Measurements from ENCODE around the gene FNTB.
"Not testable (repeated sequence)": the region's sequence is repeated elsewhere in the genome, so short reads cannot be mapped to it uniquely, and the experiment has no call there.

FNTB gene

GRCh38 chr14:65019944-65020566 is 33.4 kb downstream of the FNTB start:
- no peak for DNase-seq (ENCODE audit: low read depth)

GRCh38 chr14:65024957-65025356 is 38.3 kb downstream of the FNTB start:
- no peak for DNase-seq (ENCODE audit: low read depth)

- no peak for DNase-seq (ENCODE audit: low read depth)
Observed at GRCh38 chr14:65025818-65026217, 39.1 kb downstream of the FNTB start.

GRCh38 chr14:65026526-65026925 is 39.8 kb downstream of the FNTB start:
- no peak for DNase-seq (ENCODE audit: low read depth)

- DNase-seq (ENCODE audit: low read depth) = no peak
Observed at GRCh38 chr14:65027127-65027799, 40.6 kb downstream of the FNTB start.

- DNase-seq (ENCODE audit: low read depth) = no peak
Observed at GRCh38 chr14:65028937-65029336, 42.2 kb downstream of the FNTB start.

GRCh38 chr14:65031321-65031720 is 44.6 kb downstream of the FNTB start:
- DNase-seq (ENCODE audit: low read depth) = not testable (repeated sequence)

- no peak for DNase-seq (ENCODE audit: low read depth)
Observed at GRCh38 chr14:65032319-65032718, 45.6 kb downstream of the FNTB start.

GRCh38 chr14:65033181-65033580 is 46.5 kb downstream of the FNTB start:
- DNase-seq (ENCODE audit: low read depth) = no peak

- DNase-seq (ENCODE audit: low read depth) = no peak
Observed at GRCh38 chr14:65034021-65034420, 47.3 kb downstream of the FNTB start.

GRCh38 chr14:65035049-65035448 is 48.4 kb downstream of the FNTB start:
- DNase-seq (ENCODE audit: low read depth) = no peak

GRCh38 chr14:65038966-65039365 is 52.3 kb downstream of the FNTB start:
- DNase-seq (ENCODE audit: low read depth) = no peak

GRCh38 chr14:65040666-65041433 is 54.2 kb downstream of the FNTB start:
- no peak for DNase-seq (ENCODE audit: low read depth)

- no peak for DNase-seq (ENCODE audit: low read depth)
Observed at GRCh38 chr14:65041434-65041915, 54.8 kb downstream of the FNTB start.

GRCh38 chr14:65042296-65042695 is 55.6 kb downstream of the FNTB start:
- no peak for DNase-seq (ENCODE audit: low read depth)

GRCh38 chr14:65042731-65043372 is 56.2 kb downstream of the FNTB start:
- DNase-seq (ENCODE audit: low read depth) = no peak

GRCh38 chr14:65043893-65044595 is 57.3 kb downstream of the FNTB start:
- no peak for DNase-seq (ENCODE audit: low read depth)

- DNase-seq (ENCODE audit: low read depth) = no peak
Observed at GRCh38 chr14:65044596-65044959, 57.9 kb downstream of the FNTB start.

- no peak for DNase-seq (ENCODE audit: low read depth)
Observed at GRCh38 chr14:65045006-65045405, 58.3 kb downstream of the FNTB start.

- no peak for DNase-seq (ENCODE audit: low read depth)
Observed at GRCh38 chr14:65045709-65046108, 59.0 kb downstream of the FNTB start.

- DNase-seq (ENCODE audit: low read depth) = no peak
Observed at GRCh38 chr14:65052832-65053231, 66.1 kb downstream of the FNTB start.

- no peak for DNase-seq (ENCODE audit: low read depth)
Observed at GRCh38 chr14:65053466-65053865, 66.8 kb downstream of the FNTB start.
